Activated gamma-delta T cell treated with Interleukin-2 at 50 U/mL for 16 hours (primary cell): ENCODE results near the gene NPR1.

Experiments
- DNase-seq: peaks from one replicate; pipeline ENCODE4 v3.0.0-alpha.2; 2020

The NPR1 gene

DNA sequence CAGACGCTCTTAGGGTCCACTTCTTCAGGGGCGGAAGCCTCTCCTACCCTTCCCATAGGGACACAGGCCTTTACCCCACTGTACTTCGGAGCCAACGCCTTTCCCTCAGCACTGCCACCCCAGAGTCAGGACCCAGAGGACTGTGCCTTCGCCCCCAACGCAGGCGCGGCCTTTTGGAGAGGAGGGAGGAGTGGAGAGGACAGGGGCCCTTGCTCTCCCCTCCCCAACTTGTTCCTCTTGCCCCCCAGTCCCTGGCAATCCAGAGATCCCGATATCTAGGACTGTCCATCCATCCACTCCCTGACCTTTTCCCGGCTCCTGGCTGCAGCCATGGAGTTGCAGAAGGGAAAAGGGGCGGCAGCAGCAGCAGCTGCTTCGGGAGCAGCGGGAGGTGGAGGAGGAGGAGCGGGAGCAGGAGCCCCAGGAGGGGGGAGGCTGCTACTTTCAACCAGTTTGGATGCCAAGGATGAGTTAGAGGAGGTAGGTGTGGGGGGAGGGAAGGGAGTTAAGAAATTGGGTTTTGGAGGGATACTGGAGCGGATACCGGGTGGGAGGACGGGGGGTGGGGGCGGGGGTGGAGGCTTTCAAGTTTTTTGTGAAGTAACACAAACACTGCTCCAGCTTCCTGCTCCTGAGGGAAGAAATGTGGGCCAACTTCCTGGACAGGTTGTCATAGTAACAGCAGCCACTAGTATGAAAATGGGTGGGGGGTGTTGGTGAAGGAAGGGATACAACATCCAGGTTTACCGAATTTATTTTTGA lies 50.0 kb downstream of the NPR1 start:
- peak; percentile 24 for DNase-seq

- no peak for DNase-seq
Measured at GRCh38 chr1:153730468-153730988, 52.0 kb downstream of the NPR1 start.

DNA sequence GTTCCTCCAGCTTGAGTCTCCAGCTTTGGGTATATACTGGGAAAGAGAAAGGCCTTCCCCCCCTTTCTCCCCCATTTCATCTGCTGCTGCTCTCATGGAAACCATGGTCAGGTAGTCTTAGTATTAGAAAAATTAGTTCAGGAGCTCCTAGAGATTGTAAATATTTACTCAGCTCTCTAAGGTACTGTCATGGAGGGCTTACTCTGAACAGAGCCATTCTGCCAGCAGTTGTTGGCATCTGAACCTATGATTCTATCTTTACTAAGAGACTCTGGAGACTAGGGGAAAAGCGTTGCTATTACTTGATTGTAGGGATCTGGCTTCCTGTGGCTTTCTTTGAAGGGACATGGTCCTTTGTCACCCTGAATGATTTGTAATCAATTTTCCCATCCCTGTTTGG lies 55.5 kb downstream of the NPR1 start:
- DNase-seq, result no peak

DNA sequence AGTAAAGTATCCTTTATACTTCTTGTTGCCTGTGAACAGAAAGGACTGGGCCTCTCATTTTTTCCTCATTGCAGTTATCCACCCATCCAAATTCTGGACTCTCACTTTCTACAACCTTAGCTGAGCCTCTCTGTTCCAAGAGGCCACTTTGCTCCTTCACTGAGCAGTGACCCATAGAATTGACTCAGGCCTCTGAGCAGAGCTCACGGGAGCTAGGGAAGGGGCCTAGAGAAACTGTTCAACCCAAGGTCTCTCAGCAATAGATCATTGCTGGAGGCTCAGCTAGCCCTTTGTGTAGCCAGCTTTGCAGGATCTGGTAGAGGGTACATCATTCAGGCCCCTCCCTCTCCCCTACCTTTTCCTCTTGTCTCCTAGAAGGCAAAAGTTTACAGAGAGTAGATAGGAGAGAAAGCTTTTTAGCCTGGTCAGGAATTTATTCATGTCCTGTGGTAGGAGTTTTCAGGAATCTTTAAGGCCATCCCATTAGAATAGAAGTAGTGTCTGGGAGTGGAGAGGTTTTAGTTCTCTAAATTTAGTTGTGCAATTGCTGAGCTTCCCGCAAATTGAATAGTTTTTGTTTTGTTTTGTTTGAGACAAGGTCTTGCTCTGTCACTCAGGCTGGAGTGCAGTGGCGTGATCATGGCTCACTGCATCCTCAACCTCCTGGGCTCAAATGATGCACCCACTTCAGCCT lies 56.1 kb downstream of the NPR1 start:
- DNase-seq, result no peak

DNA sequence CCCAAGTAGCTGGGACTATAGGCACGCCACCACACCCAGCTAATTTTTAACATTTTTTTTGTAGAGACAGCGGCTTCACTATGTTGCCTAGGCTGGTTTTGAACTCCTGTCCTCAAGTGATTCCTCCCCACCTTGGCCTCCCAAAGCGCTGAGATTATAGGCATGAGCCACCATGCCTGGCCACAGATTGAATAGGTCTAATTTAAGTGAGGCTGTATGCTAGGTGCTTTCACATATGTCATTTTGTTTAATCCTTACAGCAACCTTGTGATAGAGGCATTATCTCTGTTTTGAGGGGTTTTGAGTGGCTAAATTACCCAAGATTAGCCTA lies 56.6 kb downstream of the NPR1 start:
- DNase-seq, result no peak

DNA sequence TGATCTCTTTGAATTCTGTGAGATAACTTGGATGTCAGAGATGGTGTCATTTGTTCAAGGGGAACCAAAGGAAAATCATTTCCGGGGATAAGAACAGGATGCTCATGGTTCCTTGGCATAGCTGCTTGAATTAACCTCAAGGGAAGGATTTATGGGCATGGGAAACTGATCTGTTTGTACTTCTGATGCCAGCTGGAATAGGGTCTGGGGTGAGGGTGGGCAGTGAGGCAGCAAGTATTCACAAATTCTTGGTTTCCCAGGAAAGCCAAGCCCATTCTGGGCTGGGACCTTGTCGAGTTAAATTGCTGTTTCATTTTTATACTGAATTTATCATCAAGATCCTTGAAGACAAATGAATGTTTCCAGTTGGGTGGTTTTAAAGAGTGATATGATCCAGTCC lies 63.5 kb downstream of the NPR1 start:
- no peak for DNase-seq

DNA sequence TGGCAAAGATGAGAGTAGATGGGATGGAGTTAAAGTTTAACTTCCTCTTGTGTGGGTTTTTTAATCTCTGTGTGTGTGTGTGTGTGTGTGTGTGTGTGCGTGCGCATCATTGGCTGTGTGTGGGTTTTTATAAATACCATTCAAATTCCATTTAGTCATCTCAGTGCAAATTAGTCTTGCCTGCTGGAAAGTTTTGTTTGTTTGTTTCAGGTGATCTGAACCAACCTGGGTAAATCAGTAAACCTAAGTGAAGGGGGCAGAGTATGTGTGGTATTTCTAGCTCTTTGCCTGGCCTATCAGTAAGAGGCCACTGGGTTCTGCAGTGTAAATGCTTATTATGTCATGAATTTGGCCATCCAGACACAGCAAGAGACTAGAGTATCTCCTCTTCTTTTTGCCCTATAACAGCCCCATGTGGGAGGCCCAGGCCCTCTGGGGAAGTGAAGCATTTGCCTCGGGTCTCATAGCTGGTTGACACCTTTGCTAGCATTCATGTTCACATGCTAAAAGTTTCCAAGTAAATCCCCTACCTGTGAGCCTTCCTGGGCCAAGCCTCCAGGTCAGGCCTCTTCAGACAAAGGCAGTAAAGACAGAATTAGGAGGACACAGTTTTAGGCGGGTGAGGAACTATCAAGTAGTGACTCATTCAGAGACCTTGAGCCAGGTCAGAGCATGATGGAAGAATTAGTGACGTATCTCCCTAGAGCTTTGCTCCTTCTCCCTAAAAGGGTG lies 64.1 kb downstream of the NPR1 start:
- DNase-seq, result no peak
